HepG2 (cell line): ENCODE measurements around the gene PLVAP. TPM values are rescaled to one million over a fixed set of nuclear protein-coding genes. Genes with fewer than 3 reads are reported as not detected.
A peak's percentile ranks its signal among the peaks of the same experiment; 100 is the strongest.

Source experiments
- ARID3A ChIP-seq: IDR thresholded peaks from 2 replicates; pipeline ENCODE4 v1.6.1; 2012; ENCODE audit warnings: low read depth, low read length, improper control_type of control experiment
- DNMT1 ChIP-seq: sonication (generic); formaldehyde crosslinking; IDR thresholded peaks from 2 replicates; pipeline ENCODE4 v1.5.1; 2020; ENCODE audit warnings: mild to moderate bottlenecking, missing genetic modification reagents
- FOXK2 ChIP-seq: fragments of 450-650 bp; IDR thresholded peaks from 2 replicates; pipeline ENCODE4 v1.6.1; 2016
- HIVEP1 ChIP-seq: sonication (generic); formaldehyde crosslinking; IDR thresholded peaks from 2 replicates; pipeline ENCODE4 v1.4.0; 2020; ENCODE audit warnings: mild to moderate bottlenecking, missing genetic modification reagents
- KAT2B ChIP-seq: fragments of 150-350 bp; IDR thresholded peaks from 2 replicates; pipeline ENCODE4 v1.6.1; 2014; ENCODE audit warnings: low read depth, low read length, borderline replicate concordance
- NFRKB ChIP-seq: fragments of 450-650 bp; IDR thresholded peaks from 2 replicates; pipeline ENCODE4 v1.6.1; 2017
- PRDM10 ChIP-seq: sonication (generic); formaldehyde crosslinking; IDR thresholded peaks from 2 replicates; pipeline ENCODE4 v1.4.0; 2020; ENCODE audit warnings: low read depth, missing genetic modification reagents
- SIN3B ChIP-seq: fragments of 150-350 bp; IDR thresholded peaks from 2 replicates; pipeline ENCODE4 v1.6.1; 2014; ENCODE audit warnings: low read length
- TRIM24 ChIP-seq: sonication (generic); formaldehyde crosslinking; IDR thresholded peaks from 2 replicates; pipeline ENCODE4 v1.8.0; 2022; ENCODE audit warnings: mild to moderate bottlenecking, missing genetic modification reagents
- UBTF ChIP-seq: sonication (generic); formaldehyde crosslinking; IDR thresholded peaks from 2 replicates; pipeline ENCODE4 v1.4.0; 2020; ENCODE audit warnings: mild to moderate bottlenecking, missing genetic modification reagents
- ZBTB33 ChIP-seq: sonication (generic); formaldehyde crosslinking; IDR thresholded peaks from 2 replicates; pipeline ENCODE4 v1.4.0; 2020; ENCODE audit warnings: missing genetic modification reagents
- ZFP91 ChIP-seq: sonication (generic); formaldehyde crosslinking; IDR thresholded peaks from 2 replicates; pipeline ENCODE4 v1.9.0; 2022; ENCODE audit warnings: missing genetic modification reagents, mild to moderate bottlenecking, borderline replicate concordance
- ZNF12 ChIP-seq: sonication (generic); formaldehyde crosslinking; IDR thresholded peaks from 2 replicates; pipeline ENCODE4 v1.5.0; 2020; ENCODE audit warnings: missing genetic modification reagents
- ZNF17 ChIP-seq: sonication (generic); formaldehyde crosslinking; IDR thresholded peaks from 2 replicates; pipeline ENCODE4 v1.5.0; 2020; ENCODE audit warnings: mild to moderate bottlenecking, missing genetic modification reagents
- ZNF292 ChIP-seq: sonication (generic); formaldehyde crosslinking; IDR thresholded peaks from 2 replicates; pipeline ENCODE4 v1.8.1; 2022; ENCODE audit warnings: mild to moderate bottlenecking, low read depth, missing genetic modification reagents, borderline replicate concordance
- ZNF598 ChIP-seq: sonication (generic); formaldehyde crosslinking; IDR thresholded peaks from 2 replicates; pipeline ENCODE4 v1.5.1; 2020; ENCODE audit warnings: mild to moderate bottlenecking, missing genetic modification reagents, borderline replicate concordance
- ZNF616 ChIP-seq: sonication (generic); formaldehyde crosslinking; IDR thresholded peaks from 2 replicates; pipeline ENCODE4 v1.5.0; 2020; ENCODE audit warnings: low read depth, mild to moderate bottlenecking, missing genetic modification reagents
- ZNF850 ChIP-seq: sonication (generic); formaldehyde crosslinking; conservative IDR thresholded peaks from 2 replicates; pipeline ENCODE4 v1.9.0; 2021; ENCODE audit warnings: mild to moderate bottlenecking, missing genetic modification reagents
- polyA plus RNA-seq, 8 experiments: library from polyadenylated mRNA; depleted of rRNA in 3 of 8; stranded (reverse) in 7 of 8; unstranded in 1 of 8; fragments of >200 nt; fragmentation: Illumina TruSeq in 4 of 8; extraction: Trizol in 4 of 8; gene quantifications; 2 replicates each; pipeline versions ENCODE4 v1.2.1 to v1.2.3, GENCODE V29; 2011 to 2016; ENCODE audit warnings: low read depth in 4 of 8, missing spikeins in 1 of 8, mixed read lengths in 1 of 8; ENCODE audit not compliant: insufficient read depth in 1 of 8
- total RNA-seq, 5 experiments: library from RNA; depleted of rRNA; stranded (reverse); fragments of >200 nt; fragmentation: Illumina TruSeq; extraction: Trizol; gene quantifications; 2 replicates each; pipeline ENCODE4 v1.2.3, GENCODE V29; 2016; ENCODE audit warnings: low read depth in 1 of 5

Gene PLVAP
- total and polyA plus RNA-seq, 2 of the 13 experiments (the other 11 are each of a cell fraction or from before 2014, with no cell fraction given), result 0.26 TPM; not detected in 1

GRCh38 chr19:17305517-17306284 is 71.4 kb downstream of the PLVAP start, which contains the start of gene MRPL34 (continued):
- TF ChIP-seq PRDM10 (CRISPR knock-in tag), result peak; percentile 80; the same call in 1 of the 2 replicates
- no peak for TF ChIP-seq DNMT1 (CRISPR knock-in tag)
- TF ChIP-seq ZNF12, result 0 out of 2 replicates have a peak, but pooled peaks have one; percentile 35
- peak; percentile 86; the same call in 1 of the 2 replicates for TF ChIP-seq ZFP91 (CRISPR knock-in tag)
- TF ChIP-seq ARID3A, result no peak
- TF ChIP-seq ZNF598 (CRISPR knock-in tag), result no peak
- TF ChIP-seq TRIM24, result no peak
- no peak for TF ChIP-seq ZNF17
- no peak for TF ChIP-seq SIN3B
- peak; percentile 66; the same call in 1 of the 2 replicates for TF ChIP-seq UBTF
- TF ChIP-seq ZBTB33, result peak; percentile 55
- no peak for TF ChIP-seq ZNF850 (CRISPR knock-in tag)
- TF ChIP-seq ZNF616, result no peak
- no peak; the same call in 1 of the 2 replicates for TF ChIP-seq HIVEP1 (CRISPR knock-in tag)
- no peak for TF ChIP-seq NFRKB
- TF ChIP-seq ZNF292 (CRISPR knock-in tag), result no peak
- peak; percentile 77 for TF ChIP-seq FOXK2
- TF ChIP-seq KAT2B, result no peak
